GM12801 (cell line): ENCODE measurements around the gene TSSK2.

Source experiments
- CTCF ChIP-seq: IDR thresholded peaks from one replicate; pipeline ENCODE4 v1.5.1; 2011; ENCODE audit warnings: control low read depth; ENCODE audit not compliant: insufficient read length; ENCODE audit errors: extremely low read depth

TSSK2 gene

GRCh38 chr22:19108807-19109197 lies 22.3 kb upstream of the TSSK2 start:
- no peak for TF ChIP-seq CTCF

DNA sequence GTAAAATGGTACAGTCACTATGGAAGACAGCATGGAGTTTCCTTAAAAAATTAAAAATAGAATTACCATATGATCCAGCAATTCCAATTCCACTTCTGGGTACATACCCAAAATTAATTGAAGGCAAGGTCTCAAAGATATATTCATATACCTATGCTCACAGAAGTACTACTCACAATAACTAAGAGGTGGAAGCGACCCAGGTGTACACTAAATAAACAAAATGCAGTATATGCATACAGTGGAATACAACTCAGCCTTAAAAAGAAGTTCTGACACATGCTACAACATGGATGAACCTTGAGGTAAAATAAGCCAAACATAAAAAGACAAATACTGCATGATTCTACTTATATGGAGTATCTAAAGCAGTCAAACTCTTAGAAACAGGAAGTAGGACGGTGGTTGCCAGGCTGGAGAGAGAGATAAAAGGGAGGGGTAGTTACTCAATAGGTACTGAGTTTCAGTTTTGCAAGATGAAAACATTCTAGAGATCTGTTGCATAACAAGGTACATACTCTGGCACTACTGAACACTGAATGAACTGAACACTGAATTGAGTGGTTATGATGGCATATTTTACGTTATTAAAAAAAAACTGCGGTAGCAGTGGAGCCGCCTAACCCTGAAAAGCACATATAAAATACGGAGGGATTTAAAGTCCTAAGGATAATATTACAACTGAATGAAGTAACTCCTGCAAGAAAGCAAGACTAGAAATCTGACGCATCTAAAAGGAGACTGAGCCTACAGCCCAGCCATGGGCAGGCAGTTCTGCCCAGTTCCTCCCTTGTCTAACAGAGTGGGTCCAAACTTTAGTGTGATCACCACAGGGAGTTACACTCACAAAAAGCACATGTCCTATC lies 21.7 kb upstream of the TSSK2 start:
- no peak for TF ChIP-seq CTCF

GRCh38 chr22:19110064-19110458 lies 21.0 kb upstream of the TSSK2 start:
- no peak for TF ChIP-seq CTCF

- TF ChIP-seq CTCF = no peak
These were observed 20.5 kb upstream of the TSSK2 start for GRCh38 chr22:19110646-19111045.

- no peak for TF ChIP-seq CTCF
These were observed 20.0 kb upstream of the TSSK2 start for GRCh38 chr22:19111140-19111539.

DNA sequence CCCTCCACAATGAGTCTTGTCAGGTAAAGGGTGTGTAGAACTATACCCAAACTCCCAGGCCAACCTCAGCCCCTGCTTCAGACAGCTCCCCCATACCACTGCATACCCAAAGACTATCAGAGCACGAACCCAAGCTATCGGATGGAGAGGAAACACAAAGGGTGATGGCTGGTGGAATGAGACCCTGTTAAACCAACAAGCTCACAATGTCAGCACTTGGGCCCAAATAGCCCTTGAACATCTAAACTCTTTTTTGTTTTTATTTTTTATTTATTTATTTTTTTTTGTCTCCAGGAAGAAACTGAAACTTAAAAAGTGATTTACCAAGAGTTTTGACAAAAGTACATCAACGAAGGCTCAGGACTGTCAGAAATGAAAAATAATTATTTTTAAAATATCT lies 19.5 kb upstream of the TSSK2 start:
- no peak for TF ChIP-seq CTCF

- no peak for TF ChIP-seq CTCF
These were observed 17.7 kb upstream of the TSSK2 start for GRCh38 chr22:19113429-19113828.
